Psoas muscle (tissue), 8 donors: ENCODE results near the gene ZCCHC7. TPM values are rescaled to one million over a fixed set of nuclear protein-coding genes. Genes with fewer than 3 reads are reported as not detected.
"Not testable (repeated sequence)": the region's sequence is repeated elsewhere in the genome, so short reads cannot be mapped to it uniquely, and the experiment has no call there.

ENCODE experiments used
- ATAC-seq, 4 donors: fragments of 200-7000 bp; cut with Tn5 transposase; one replicate each; pipeline ENCODE4 v1.9.1; 2020; ENCODE audit warnings: moderate library complexity in 3 of 4, mild to moderate bottlenecking in 2 of 4
- DNase-seq, 2 donors: peaks; one replicate each; pipeline ENCODE4 v3.0.0-alpha.2; 2020
- H3K27ac ChIP-seq: fragments of 200-600 bp; one replicate; pipeline ENCODE4 v1.8.0; 2022
- H3K27me3 ChIP-seq, 3 donors: fragments of 200-600 bp in 1 of 3; one replicate each; pipeline versions ENCODE4 v1.6.1 to v1.8.0; 2013 to 2022; ENCODE audit warnings: low read length in 2 of 3, mild to moderate bottlenecking in 2 of 3, moderate library complexity in 1 of 3; ENCODE audit not compliant: insufficient read depth in 3 of 3
- H3K36me3 ChIP-seq, 2 donors: fragments of 200-600 bp in 1 of 2; one replicate each; pipeline versions ENCODE4 v1.6.1 to v1.8.0; 2013 to 2022; ENCODE audit warnings: low read depth in 1 of 2, mild to moderate bottlenecking in 1 of 2, moderate library complexity in 1 of 2; ENCODE audit not compliant: insufficient read depth in 1 of 2
- H3K4me1 ChIP-seq: fragments of 200-600 bp; one replicate; pipeline ENCODE4 v1.8.0; 2022
- H3K4me3 ChIP-seq: fragments of 200-600 bp; one replicate; pipeline ENCODE4 v1.8.0; 2022; ENCODE audit warnings: mild to moderate bottlenecking
- H3K9me3 ChIP-seq: fragments of 200-600 bp; one replicate; pipeline ENCODE4 v1.8.0; 2022
- CTCF ChIP-seq: fragments of 200-600 bp; IDR thresholded peaks from one replicate; pipeline ENCODE4 v1.8.0; 2022; ENCODE audit warnings: antibody characterized with exemption
- WGBS, 3 donors: extraction: QIAGEN DNeasy Blood & Tissue Kit; methylation state at CpG; one replicate each; pipeline versions ENCODE4 v1.1.6 to v1.1.7; 2013; 5-methylcytosine and 5-hydroxymethylcytosine counted together
- intact Hi-C, 2 donors: fragments of 100-400 bp; cut with DNase I; formaldehyde crosslinking; loops; one replicate each; pipeline versions ENCODE4 v1.11.0 to v1.14.2; 2022
- polyA plus RNA-seq, 3 donors: library from polyadenylated mRNA; stranded (reverse); fragments of 200-250 nt; gene quantifications; one replicate each; pipeline ENCODE4 v1.2.3, GENCODE V29; 2013
- total RNA-seq, 4 donors: library from RNA; stranded (reverse); fragmentation: NEBNext Ultra II Directional in 2 of 4; extraction: Animal tissue kit (Norgen Biotek cat#: 25700) in 2 of 4; gene quantifications; one replicate each; pipeline versions ENCODE4 v1.2.1 to v1.2.4, GENCODE V29; 2021 to 2023
- donor health status: healthy with polysubstance abuse.
- donor health status: DM: no; HTN: no; CAD: no; lungs with moderate emphysema.
- donor health status: Bipolar disorder and iron deficiency.
- donor health status: healthy.
- donor health status: DM: yes; HTN: yes; CAD: no.
- donor health status: DM: no; HTN: no; CAD: no.
- donor health status: DM: no; HTN: no; CAD: no.
- donor health status: DM: yes; HTN: yes; CAD: no.

ZCCHC7 gene
- total and polyA plus RNA-seq, 7 donors, result 6.2 to 10.3 (median 7.3) TPM

- whole genome bisulfite sequencing, 3 donors, result 77 to 84% (median 84%) methylated on average over 4 of the region's 4 CpGs
- intact Hi-C loops, result no loop called here
These were observed 38.1 kb upstream of the ZCCHC7 start for GRCh38 chr9:37082214-37082765.

GRCh38 chr9:37083654-37084053 is 36.7 kb upstream of the ZCCHC7 start:
- no peak overlapping the region for H3K27ac ChIP-seq
- H3K27me3 ChIP-seq, result no peaks in the 10 kb centered on the region
- no peak overlapping the region for H3K4me3 ChIP-seq
- no peak for DNase-seq
- intact Hi-C loops, result no loop called here
- no peak for TF ChIP-seq CTCF
- no peak for ATAC-seq
- H3K9me3 ChIP-seq, result no peaks in the 10 kb centered on the region
- peaks cover 9% of the 10 kb centered on the region for H3K4me1 ChIP-seq
- H3K36me3 ChIP-seq, result peaks cover 10 to 24% of the 10 kb centered on the region in 2 donors

More at GRCh38 chr9:37082214-37082765, 38.1 kb upstream of the ZCCHC7 start:
- TF ChIP-seq CTCF, result no peak
- no peak overlapping the region for H3K4me3 ChIP-seq
- peaks cover 7 to 10% of the 10 kb centered on the region in 2 donors for H3K36me3 ChIP-seq
- no peak for DNase-seq
- no peaks in the 10 kb centered on the region for H3K9me3 ChIP-seq
- no peak for ATAC-seq
- no peak overlapping the region for H3K27ac ChIP-seq
- H3K4me1 ChIP-seq, result peaks cover 9% of the 10 kb centered on the region
- H3K27me3 ChIP-seq, result no peaks in the 10 kb centered on the region

GRCh38 chr9:37085233-37085632 is 35.1 kb upstream of the ZCCHC7 start:
- no peak for ATAC-seq
- Histone ChIP-seq H3K27me3 (no peaks in the 10 kb centered on the region), H3K9me3 (no peaks in the 10 kb centered on the region), H3K36me3 (peaks cover 10 to 33% of the 10 kb centered on the region in 2 donors), H3K4me3 (no peak overlapping the region), H3K27ac (no peak overlapping the region), H3K4me1 (peaks cover 9% of the 10 kb centered on the region)
- intact Hi-C loops, result no loop called here
- no peak for DNase-seq
- WGBS, 3 donors, result 93 to 96% (median 94%) methylated on average over 1 of the region's 1 CpG
- TF ChIP-seq CTCF, result no peak

- H3K9me3 ChIP-seq, H3K4me3 ChIP-seq, H3K27ac ChIP-seq, DNase-seq, H3K4me1 ChIP-seq, ATAC-seq, H3K27me3 ChIP-seq, intact Hi-C loops: not testable (repeated sequence)
- WGBS, 3 donors, result 74 to 100% (median 100%) methylated on average over 2 to 3 of the region's 5 CpGs
- H3K36me3 ChIP-seq, result peaks cover 0 to 18% of the 10 kb centered on the region in 2 donors
These were observed 27.6 kb upstream of the ZCCHC7 start for GRCh38 chr9:37092714-37093295.

- Histone ChIP-seq H3K36me3 (no peaks in the 10 kb centered on the region), H3K9me3 (no peaks in the 10 kb centered on the region), H3K4me3 (no peak overlapping the region), H3K27ac (no peak overlapping the region), H3K27me3 (no peaks in the 10 kb centered on the region), H3K4me1 (no peaks in the 10 kb centered on the region)
- ATAC-seq, result no peak
- TF ChIP-seq CTCF, result no peak
- intact Hi-C loops, result no loop called here
- 83 to 84% (median 83%) methylated on average over 1 of the region's 1 CpG for WGBS, 3 donors
- DNase-seq, result no peak
These were observed 25.6 kb upstream of the ZCCHC7 start for GRCh38 chr9:37094751-37095150.
